NOMO-1 treated with DMSO at 0.1 percent for 48 hours (cell line): ENCODE data around the gene BABAM1.

Source experiments
- DNase-seq: peaks from one replicate; lab custom pipeline; 2025; ENCODE audit not compliant: unreplicated experiment; lab: John Stamatoyannopoulos, UW

BABAM1 gene

GRCh38 chr19:17302391-17303166 lies 35.3 kb downstream of the BABAM1 start:
- DNase-seq = peak; percentile 50

- DNase-seq = peak; percentile 89
These were observed 36.1 kb downstream of the BABAM1 start, which contains the start of gene ABHD8 for GRCh38 chr19:17303167-17303939. Gene ABHD8 (minus strand): TSS chr19:17303425. CDS start chr19:17301616, 1,809 bp downstream.

- no peak for DNase-seq
These were observed 36.7 kb downstream of the BABAM1 start for GRCh38 chr19:17303940-17304267.

GRCh38 chr19:17304386-17305215 lies 37.4 kb downstream of the BABAM1 start:
- no peak for DNase-seq

GRCh38 chr19:17305216-17305516 lies 37.9 kb downstream of the BABAM1 start:
- no peak for DNase-seq

- peak; percentile 100 for DNase-seq
These were observed 38.5 kb downstream of the BABAM1 start, which contains the start of gene MRPL34 for GRCh38 chr19:17305517-17306284. Gene MRPL34 (plus strand): TSS chr19:17305872. CDS start chr19:17305893, 21 bp downstream.

GRCh38 chr19:17306285-17306714 lies 39.1 kb downstream of the BABAM1 start:
- DNase-seq = no peak

- no peak for DNase-seq
These were observed 40.7 kb downstream of the BABAM1 start for GRCh38 chr19:17307876-17308377.

GRCh38 chr19:17309198-17309964 lies 42.1 kb downstream of the BABAM1 start, which contains the start of gene DDA1:
Gene DDA1 (plus strand): TSS chr19:17309563. CDS start chr19:17309655, 92 bp downstream.
- DNase-seq = peak; percentile 100

GRCh38 chr19:17309965-17310461 lies 42.8 kb downstream of the BABAM1 start:
- no peak for DNase-seq

- DNase-seq = no peak
These were observed 44.4 kb downstream of the BABAM1 start for GRCh38 chr19:17311455-17312188.

GRCh38 chr19:17312189-17313113 lies 45.2 kb downstream of the BABAM1 start:
- DNase-seq = no peak

GRCh38 chr19:17314007-17314593 lies 46.9 kb downstream of the BABAM1 start:
- no peak for DNase-seq

GRCh38 chr19:17318966-17319365 lies 51.7 kb downstream of the BABAM1 start:
- DNase-seq = no peak

GRCh38 chr19:17319473-17320238 lies 52.4 kb downstream of the BABAM1 start:
- no peak for DNase-seq

GRCh38 chr19:17320435-17320834 lies 53.2 kb downstream of the BABAM1 start:
- no peak for DNase-seq
